ENCODE results near the gene RPS5. TPM values are rescaled to one million over a fixed set of nuclear protein-coding genes. Genes with fewer than 3 reads are reported as not detected.

The RPS5 gene
- total RNA-seq, 1 experiment from 2014 or later: 1,400 TPM

DNA sequence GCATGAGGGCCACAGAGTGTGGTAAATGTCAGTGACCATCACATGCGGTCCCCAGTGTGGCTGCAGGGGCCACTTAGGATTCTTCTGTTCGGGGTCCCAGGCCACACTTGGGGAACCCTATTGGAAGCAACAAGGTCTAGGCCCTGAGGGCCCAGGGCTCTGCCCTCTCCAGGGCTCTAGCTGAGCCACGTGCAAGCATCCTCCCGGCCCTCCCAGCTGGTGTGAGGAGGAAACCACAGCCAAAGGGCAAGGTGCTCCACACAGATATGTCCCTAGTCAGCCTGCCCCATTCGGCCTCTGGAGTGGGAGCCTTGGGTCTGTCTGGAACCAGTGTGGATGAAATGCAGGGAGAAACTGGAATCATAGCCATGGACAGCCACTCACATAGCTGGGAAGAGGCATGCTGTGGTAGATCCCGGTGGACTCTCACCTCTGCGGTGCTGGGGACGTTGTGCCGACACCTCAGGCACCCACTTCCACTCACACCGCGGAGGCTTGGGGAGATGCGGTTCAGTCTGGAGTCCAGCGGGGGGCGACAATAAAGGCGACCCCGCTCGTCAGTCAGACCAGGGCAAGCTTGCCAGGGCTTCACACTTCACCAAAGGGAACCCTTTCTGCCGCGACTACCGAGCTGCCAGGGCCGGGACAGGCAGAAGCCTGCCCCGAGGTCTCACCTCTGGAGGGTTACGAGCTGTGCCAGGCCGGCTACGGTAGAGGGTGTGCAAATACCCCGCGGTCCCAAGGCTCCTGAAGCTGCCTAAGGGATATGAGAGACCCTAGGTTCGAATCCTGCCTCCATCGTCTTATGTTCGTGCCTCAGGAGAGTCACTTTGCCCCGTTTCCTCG, 20.3 kb upstream of the RPS5 start:
- no peak overlapping the region for H3K9ac ChIP-seq (ENCODE audit: extremely low read depth, insufficient read length, low read length)
- H4K91ac ChIP-seq (ENCODE audit: insufficient read length, low read depth, low read length): no peak overlapping the region
- H3K14ac ChIP-seq (ENCODE audit: insufficient read depth, low read length): no peak overlapping the region
- H2BK120ac ChIP-seq (ENCODE audit: low read depth, low read length, poor library complexity, severe bottlenecking): no peak overlapping the region
- no peak overlapping the region for H2AFZ ChIP-seq (ENCODE audit: low read length)
- Mint-ChIP-seq H3K36me3 (ENCODE audit: insufficient read depth in 1 of 3, low read depth in 3 of 3) (peaks cover 0 to 5% (median 0%) of the 10 kb centered on the region in 3 experiments; a peak in 2 of 7 replicates), H3K9me3 (no peaks in the 10 kb centered on the region), H3K4me1 (no peaks in the 10 kb centered on the region; a peak in 1 of 4 replicates), H3K27me3 (ENCODE audit: low read depth) (no peaks in the 10 kb centered on the region), H3K4me3 (no peak overlapping the region), H3K27ac (no peak overlapping the region)
- no peak overlapping the region for H2BK5ac ChIP-seq (ENCODE audit: insufficient read length, low read length)
- no peak overlapping the region for H3K4me2 ChIP-seq (ENCODE audit: insufficient read depth, insufficient read length, low read length)
- no peak overlapping the region for H4K5ac ChIP-seq (ENCODE audit: insufficient read length, low read depth, low read length)
- H3K23me2 ChIP-seq (ENCODE audit: insufficient read length, low read depth, low read length, poor library complexity, severe bottlenecking): peaks cover 3% of the 10 kb centered on the region
- H3K4me1 ChIP-seq (ENCODE audit: insufficient read depth, low read length): no peaks in the 10 kb centered on the region
- H3K27ac ChIP-seq (ENCODE audit: insufficient read length, low read depth, low read length): no peak overlapping the region
- no peak overlapping the region for H3K4ac ChIP-seq (ENCODE audit: low read depth, low read length)
- TF ChIP-seq, protein P1, sequence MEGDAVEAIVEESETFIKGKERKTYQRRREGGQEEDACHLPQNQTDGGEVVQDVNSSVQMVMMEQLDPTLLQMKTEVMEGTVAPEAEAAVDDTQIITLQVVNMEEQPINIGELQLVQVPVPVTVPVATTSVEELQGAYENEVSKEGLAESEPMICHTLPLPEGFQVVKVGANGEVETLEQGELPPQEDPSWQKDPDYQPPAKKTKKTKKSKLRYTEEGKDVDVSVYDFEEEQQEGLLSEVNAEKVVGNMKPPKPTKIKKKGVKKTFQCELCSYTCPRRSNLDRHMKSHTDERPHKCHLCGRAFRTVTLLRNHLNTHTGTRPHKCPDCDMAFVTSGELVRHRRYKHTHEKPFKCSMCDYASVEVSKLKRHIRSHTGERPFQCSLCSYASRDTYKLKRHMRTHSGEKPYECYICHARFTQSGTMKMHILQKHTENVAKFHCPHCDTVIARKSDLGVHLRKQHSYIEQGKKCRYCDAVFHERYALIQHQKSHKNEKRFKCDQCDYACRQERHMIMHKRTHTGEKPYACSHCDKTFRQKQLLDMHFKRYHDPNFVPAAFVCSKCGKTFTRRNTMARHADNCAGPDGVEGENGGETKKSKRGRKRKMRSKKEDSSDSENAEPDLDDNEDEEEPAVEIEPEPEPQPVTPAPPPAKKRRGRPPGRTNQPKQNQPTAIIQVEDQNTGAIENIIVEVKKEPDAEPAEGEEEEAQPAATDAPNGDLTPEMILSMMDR (conservative IDR thresholded peaks at IDR 0.05): no peak
- no peak overlapping the region for H3K18ac ChIP-seq (ENCODE audit: insufficient read length, low read depth, low read length)
- peak; percentile 25 for DNase-seq
- no peaks in the 10 kb centered on the region for H3K79me1 ChIP-seq (ENCODE audit: insufficient read depth, low read depth, low read length, poor library complexity, severe bottlenecking)
- no peaks in the 10 kb centered on the region for H3K27me3 ChIP-seq (ENCODE audit: insufficient read depth, low read length)
- H2BK15ac ChIP-seq (ENCODE audit: low read depth, low read length): no peak overlapping the region
- no peak overlapping the region for H2BK20ac ChIP-seq (ENCODE audit: low read depth, low read length, poor library complexity, severe bottlenecking)
- no peak overlapping the region for H3K56ac ChIP-seq (ENCODE audit: insufficient read length, low read depth, low read length)
- H3T11ph ChIP-seq (ENCODE audit: low read length): no peak overlapping the region
- H2AK5ac ChIP-seq (ENCODE audit: insufficient read length, low read length): no peak overlapping the region
- H4K8ac ChIP-seq (replicated peaks; ENCODE audit: insufficient read length, low read depth, low read length): no peak overlapping the region
- no peaks in the 10 kb centered on the region for H3K79me2 ChIP-seq (ENCODE audit: insufficient read depth, low read length)
- H3K23ac ChIP-seq (ENCODE audit: insufficient read length, low read depth, low read length): no peak overlapping the region
- no peak overlapping the region for H2BK12ac ChIP-seq (ENCODE audit: insufficient read length, low read depth, low read length)
- no peaks in the 10 kb centered on the region for H3K9me3 ChIP-seq (ENCODE audit: control insufficient read depth, low read depth, low read length)
- no peaks in the 10 kb centered on the region for H4K20me1 ChIP-seq (ENCODE audit: control insufficient read depth, insufficient read depth, insufficient read length)
- WGBS (ENCODE audit: extremely low coverage, insufficient read length, low lambda C conversion rate): no CpG with 5 or more reads among the region's 32 CpGs

Data from H9 (cell line).